ENCODE results near the gene MUC20. TPM values are rescaled to one million over a fixed set of nuclear protein-coding genes. Genes with fewer than 3 reads are reported as not detected.
A peak's percentile ranks its signal among the peaks of the same experiment; 100 is the strongest.

Gene MUC20
- total and polyA plus RNA-seq, 9 of the 15 experiments (the other 6 are each of a cell fraction or from before 2014, with no cell fraction given) = 0.03 to 0.23 (median 0.15) TPM; not detected in 3

GRCh38 chr3:195709676-195710085 is 11.1 kb upstream of the MUC20 start (continued):
- TF ChIP-seq ARID1B (IDR thresholded peaks at IDR 0.05) = 0 out of 2 replicates have a peak, but pooled peaks have one; percentile 31
- 0 out of 2 replicates have a peak, but pooled peaks have one; percentile 54 for TF ChIP-seq RERE (CRISPR knock-in tag; IDR thresholded peaks at IDR 0.05; ENCODE audit: borderline replicate concordance)
- peak; percentile 29; the same call in 1 of the 2 replicates for TF ChIP-seq TOE1 (IDR thresholded peaks at IDR 0.05; ENCODE audit: borderline replicate concordance)
- 0 out of 2 replicates have a peak, but pooled peaks have one; percentile 15 for TF ChIP-seq TOE1 (CRISPR knock-in tag; IDR thresholded peaks at IDR 0.05; ENCODE audit: borderline replicate concordance, low read depth)
- TF ChIP-seq CHAMP1 (IDR thresholded peaks at IDR 0.05) = no peak
- TF ChIP-seq, protein P1, sequence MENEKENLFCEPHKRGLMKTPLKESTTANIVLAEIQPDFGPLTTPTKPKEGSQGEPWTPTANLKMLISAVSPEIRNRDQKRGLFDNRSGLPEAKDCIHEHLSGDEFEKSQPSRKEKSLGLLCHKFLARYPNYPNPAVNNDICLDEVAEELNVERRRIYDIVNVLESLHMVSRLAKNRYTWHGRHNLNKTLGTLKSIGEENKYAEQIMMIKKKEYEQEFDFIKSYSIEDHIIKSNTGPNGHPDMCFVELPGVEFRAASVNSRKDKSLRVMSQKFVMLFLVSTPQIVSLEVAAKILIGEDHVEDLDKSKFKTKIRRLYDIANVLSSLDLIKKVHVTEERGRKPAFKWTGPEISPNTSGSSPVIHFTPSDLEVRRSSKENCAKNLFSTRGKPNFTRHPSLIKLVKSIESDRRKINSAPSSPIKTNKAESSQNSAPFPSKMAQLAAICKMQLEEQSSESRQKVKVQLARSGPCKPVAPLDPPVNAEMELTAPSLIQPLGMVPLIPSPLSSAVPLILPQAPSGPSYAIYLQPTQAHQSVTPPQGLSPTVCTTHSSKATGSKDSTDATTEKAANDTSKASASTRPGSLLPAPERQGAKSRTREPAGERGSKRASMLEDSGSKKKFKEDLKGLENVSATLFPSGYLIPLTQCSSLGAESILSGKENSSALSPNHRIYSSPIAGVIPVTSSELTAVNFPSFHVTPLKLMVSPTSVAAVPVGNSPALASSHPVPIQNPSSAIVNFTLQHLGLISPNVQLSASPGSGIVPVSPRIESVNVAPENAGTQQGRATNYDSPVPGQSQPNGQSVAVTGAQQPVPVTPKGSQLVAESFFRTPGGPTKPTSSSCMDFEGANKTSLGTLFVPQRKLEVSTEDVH (IDR thresholded peaks at IDR 0.05; ENCODE audit: low read depth, partially characterized antibody) = no peak
- TF ChIP-seq MAX (CRISPR knock-in tag; IDR thresholded peaks at IDR 0.05) = 0 out of 2 replicates have a peak, but pooled peaks have one; percentile 20
- peak in 1 of 3 experiments; percentile 66 for TF ChIP-seq YY1 (IDR thresholded peaks at IDR 0.05; ENCODE audit: borderline replicate concordance in 1 of 3, control insufficient read depth in 1 of 3, extremely low read depth in 1 of 3, insufficient read depth in 3 of 3, insufficient read length in 1 of 3, insufficient replicate concordance in 2 of 3, low read depth in 1 of 3, low read length in 2 of 3)
- no peak for TF ChIP-seq GMEB1 (CRISPR knock-in tag; IDR thresholded peaks at IDR 0.05)
- 0 out of 2 replicates have a peak, but pooled peaks have one; percentile 2 for TF ChIP-seq XRCC5 (IDR thresholded peaks at IDR 0.05; ENCODE audit: low read depth, low read length)
- TF ChIP-seq HCFC1 (IDR thresholded peaks at IDR 0.05; ENCODE audit: low read depth, low read length) = no peak
